HG03103 (cell line): ENCODE measurements around the gene SLC6A20.

Experiments used
- ATAC-seq: cut with Tn5 transposase; IDR thresholded peaks from one replicate; pipeline ENCODE4 v1.9.1; 2021; ENCODE audit warnings: low read depth; ENCODE audit not compliant: unreplicated experiment

The SLC6A20 gene

DNA sequence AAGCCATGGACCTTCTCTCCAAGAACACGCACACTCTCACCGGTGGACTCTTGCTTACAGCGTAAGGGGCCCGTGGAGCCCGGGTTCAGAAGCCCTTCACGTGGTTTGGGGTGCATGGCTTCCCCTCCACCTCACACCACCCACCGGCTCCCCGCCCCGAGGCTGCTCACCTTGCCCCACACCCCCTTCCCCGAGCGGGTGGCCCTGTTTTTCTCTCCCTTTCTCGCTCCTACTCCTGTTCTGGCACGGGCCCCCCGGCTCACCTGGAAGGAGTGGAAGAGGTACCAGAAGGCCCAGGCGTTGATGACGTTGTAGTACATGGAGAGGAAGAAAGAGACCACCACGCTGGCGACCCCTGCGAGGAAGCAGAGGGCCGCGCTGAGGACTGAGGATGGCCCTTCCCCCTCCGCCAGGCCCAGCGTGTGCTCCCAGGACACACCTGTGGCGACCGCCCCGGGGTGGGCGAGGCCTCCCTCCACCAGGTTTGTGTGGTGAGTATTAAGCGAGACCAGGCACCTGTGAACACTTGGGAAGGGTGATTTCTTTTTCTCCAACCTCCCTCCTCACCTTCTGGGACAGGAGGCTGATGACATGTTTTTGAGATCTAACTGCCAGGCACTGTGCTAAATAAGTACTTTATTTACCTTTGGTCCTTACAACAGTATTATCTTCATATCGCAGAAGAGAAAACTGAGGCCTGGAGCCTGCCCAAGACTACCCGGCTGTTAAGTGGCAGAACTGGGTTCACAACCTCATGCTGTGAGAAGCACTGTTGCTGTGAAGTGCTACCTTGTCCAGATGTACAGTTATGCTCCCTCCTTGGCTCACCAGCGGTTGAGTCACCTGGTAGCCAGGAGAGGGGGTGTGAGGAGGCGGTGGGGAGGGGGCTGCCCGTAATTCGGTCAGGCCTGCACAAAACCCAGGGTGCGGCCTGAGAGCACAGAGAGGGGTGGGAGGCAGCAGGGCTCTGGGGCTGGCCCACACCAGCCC, 16.3 kb downstream of the SLC6A20 start:
- ATAC-seq = no peak

DNA sequence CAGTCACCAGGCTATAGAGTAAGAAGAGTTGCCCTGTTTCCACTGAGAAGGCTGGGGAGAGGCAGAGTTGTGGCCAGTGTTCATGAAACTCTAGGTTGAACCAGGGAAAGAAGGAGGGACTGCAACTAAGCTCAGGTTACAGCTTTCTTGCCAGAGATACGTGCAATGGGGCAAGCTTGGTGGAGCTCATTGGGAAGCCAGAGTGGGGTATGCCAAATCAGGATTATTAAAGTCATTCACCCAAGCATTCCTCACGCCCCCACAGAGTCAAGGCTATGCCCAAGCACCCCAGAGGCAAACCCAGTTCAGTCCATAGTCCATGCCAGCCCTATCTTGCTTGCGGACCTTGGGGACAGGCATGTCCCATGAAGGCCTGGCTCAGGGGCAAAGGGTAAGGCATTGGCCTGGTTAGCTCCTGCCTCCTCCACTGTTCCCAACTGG, 17.6 kb downstream of the SLC6A20 start:
- ATAC-seq = no peak

GRCh38 chr3:45777746-45778386, 18.5 kb downstream of the SLC6A20 start:
- ATAC-seq = no peak

DNA sequence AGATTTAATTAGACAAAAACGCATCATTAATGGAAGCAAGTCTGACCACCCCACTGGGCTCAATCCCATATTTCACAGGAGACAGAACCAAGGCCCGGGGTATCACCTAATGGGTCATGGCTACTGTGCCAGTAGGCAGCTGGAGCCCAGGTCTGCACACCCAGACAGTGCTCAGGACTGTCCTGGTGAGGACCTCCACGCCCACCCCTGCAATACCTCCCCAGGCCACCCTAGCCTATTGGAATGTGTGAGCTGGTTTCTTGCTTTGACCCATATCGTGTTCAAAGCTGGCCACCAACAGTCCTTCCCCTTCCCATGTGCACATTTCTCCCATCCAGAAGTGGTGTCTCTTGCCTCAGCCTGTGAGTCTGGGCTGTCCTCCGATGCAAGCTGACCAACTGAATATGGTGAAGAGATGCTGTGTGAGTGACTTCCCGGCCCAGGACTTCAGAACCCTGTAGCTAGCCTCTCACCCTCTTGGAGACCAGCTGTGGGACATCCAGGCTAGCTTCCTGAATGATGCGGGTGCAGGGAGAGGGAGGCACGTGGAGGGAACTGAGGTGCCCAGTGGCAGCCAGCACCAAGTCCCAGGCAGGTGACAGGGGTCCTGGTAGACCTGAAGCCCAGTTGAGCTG, 19.1 kb downstream of the SLC6A20 start:
- no peak for ATAC-seq

GRCh38 chr3:45776611-45777010, 19.7 kb downstream of the SLC6A20 start:
- no peak for ATAC-seq

- ATAC-seq = no peak
Observed at GRCh38 chr3:45776301-45776595, 20.1 kb downstream of the SLC6A20 start.

- no peak for ATAC-seq
Observed at GRCh38 chr3:45775571-45776300, 20.6 kb downstream of the SLC6A20 start.

GRCh38 chr3:45774581-45775521, 21.5 kb downstream of the SLC6A20 start:
- no peak for ATAC-seq

DNA sequence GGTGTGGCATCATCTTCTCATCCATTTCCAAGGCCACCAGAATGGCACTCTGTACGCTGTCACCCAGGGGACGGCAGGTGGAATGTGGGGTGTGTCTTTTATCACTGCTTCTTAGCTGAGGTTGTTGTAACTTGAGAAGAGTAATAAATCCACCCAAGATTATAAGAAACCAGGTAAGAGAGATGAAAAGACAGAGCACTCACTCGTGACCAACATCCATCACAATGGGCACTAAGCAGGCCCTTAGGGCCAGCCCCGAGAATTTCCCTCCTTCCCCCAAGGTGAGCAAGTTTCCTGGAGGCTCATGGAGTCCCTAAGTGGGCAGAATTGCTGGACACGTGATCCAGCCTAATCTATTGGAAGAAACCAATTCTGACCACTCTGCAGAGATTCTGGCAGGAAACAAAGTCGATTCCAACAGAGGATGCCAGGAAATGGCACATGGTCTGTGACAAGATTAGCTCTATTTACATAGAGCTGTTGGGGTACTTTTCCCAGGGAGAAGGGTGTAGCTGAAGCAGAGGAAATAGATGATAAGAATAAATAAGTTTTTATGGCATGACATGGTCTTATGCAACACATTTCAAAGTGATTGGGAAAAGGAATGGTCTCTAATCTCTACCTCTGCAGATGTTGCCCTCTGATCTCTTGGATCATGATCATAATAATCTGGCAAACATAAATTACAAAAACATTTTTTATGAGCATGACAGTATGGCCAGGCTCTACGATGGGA, 22.5 kb downstream of the SLC6A20 start:
- no peak for ATAC-seq

GRCh38 chr3:45773072-45773471, 23.3 kb downstream of the SLC6A20 start:
- no peak for ATAC-seq

- ATAC-seq = no peak
Observed at GRCh38 chr3:45772341-45773035, 23.8 kb downstream of the SLC6A20 start.

- no peak for ATAC-seq
Observed at GRCh38 chr3:45771831-45772230, 24.5 kb downstream of the SLC6A20 start.

DNA sequence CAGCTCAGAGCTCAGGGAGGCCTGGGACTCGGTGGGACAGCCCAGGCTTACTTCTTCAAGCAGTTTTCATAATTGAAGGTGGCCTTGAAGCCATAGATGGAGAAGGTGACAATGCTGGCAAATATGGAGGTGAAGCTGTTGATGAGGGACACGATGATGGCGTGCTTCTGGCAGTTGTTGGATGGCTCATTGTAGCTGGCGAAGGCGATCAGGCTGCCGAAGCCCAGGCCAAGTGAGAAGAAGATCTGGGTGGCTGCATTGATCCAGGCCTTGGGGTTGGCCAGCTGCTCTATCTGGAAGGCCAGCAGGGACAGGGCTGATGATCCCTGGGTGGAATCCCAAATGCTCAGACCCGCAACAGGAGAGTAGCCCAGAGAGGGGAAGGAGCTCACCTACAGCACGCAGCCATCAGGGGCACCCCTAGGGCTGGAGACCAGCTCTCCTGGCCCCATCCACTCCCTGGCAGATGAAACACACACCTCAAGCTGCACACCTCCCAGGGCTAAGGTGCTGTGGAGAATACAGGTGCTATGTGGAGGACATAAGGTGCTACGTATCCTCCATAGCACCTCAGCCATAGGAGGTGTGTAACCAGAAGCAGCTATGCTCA, 25.1 kb downstream of the SLC6A20 start:
- no peak for ATAC-seq

DNA sequence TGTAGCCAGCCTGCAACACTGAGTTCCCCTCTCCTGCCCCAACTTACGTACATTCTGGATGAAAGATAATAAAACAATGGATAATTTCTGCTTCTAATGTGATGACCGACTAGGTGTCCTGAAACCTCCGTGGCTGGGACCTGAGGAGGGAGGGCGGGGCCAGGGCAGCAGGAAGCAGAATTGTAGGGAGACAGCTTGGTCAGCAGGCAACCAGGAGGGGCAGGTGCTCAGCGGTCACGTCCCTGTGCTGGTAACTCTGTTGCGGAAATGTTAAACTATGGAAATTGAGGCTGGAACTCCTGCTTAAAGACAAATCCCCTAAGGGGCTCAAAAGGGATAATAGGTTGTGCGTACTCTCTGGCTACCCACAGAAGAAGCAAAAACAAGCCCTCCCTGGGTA, 30.4 kb downstream of the SLC6A20 start:
- ATAC-seq = no peak

- ATAC-seq = no peak
Observed at GRCh38 chr3:45765266-45765851, 31.0 kb downstream of the SLC6A20 start.

GRCh38 chr3:45763303-45763675, 33.0 kb downstream of the SLC6A20 start:
- no peak for ATAC-seq

DNA sequence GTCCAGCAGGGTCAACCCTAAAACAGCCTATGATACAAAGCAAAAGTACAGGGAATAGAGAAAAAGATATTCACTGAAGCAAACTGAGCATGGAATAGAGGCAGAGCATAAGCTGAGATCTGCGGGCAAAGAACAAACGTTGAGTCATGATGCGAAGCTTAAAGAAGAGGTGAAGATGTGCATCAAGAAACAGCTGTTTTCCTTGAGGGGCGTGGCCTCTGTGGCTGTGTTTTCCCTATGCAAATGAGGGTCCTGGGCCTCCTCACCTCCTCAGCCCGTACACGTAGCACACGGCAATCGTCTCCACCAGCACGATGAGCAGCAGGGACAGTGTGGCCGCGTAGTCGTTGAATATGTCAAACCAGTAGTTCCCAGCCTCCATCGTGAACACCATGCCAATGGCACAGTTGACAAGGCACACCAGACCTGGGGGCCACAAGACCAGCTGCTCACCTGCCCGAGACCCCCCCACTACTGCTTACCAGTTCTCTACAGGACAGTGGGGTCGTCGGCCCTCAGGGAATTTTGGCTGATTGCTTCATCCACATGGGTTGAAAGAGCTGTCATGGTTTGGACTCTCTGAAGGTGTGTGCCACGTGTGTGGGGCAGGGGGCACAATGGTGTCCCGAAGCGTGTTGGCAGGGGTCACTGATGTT, 33.6 kb downstream of the SLC6A20 start:
- ATAC-seq = no peak
